Measurements from ENCODE around the gene IL26.
A peak's percentile ranks its signal among the peaks of the same experiment; 100 is the strongest.

The IL26 gene

GRCh38 chr12:68247785-68248184, 22.2 kb upstream of the IL26 start:
- no peak overlapping the region for H2AK5ac ChIP-seq (ENCODE audit: low read length)
- H2BK5ac ChIP-seq (ENCODE audit: low read depth, low read length, poor library complexity) = no peak overlapping the region
- no peak overlapping the region for H3K4me3 ChIP-seq (ENCODE audit: low read depth, low read length)
- no peak overlapping the region for H3K18ac ChIP-seq (ENCODE audit: low read length)
- no peak overlapping the region for H3K4ac ChIP-seq (ENCODE audit: low read depth, low read length)
- H2BK120ac ChIP-seq (ENCODE audit: insufficient read depth, low read length, poor library complexity) = no peak overlapping the region
- H3K4me1 ChIP-seq (ENCODE audit: control insufficient read depth in 1 of 2, insufficient read depth in 2 of 2, low read length in 2 of 2) = peaks cover 0 to 3% of the 10 kb centered on the region in 2 experiments
- no peak for DNase-seq
- H3K9me3 ChIP-seq (ENCODE audit: insufficient read depth, low read depth, low read length) = no peaks in the 10 kb centered on the region
- no peak overlapping the region for H3K9ac ChIP-seq (ENCODE audit: low read length)
- H4K12ac ChIP-seq (ENCODE audit: low read depth, low read length) = no peak overlapping the region
- no peak overlapping the region for H2AFZ ChIP-seq (ENCODE audit: insufficient read depth, low read length, poor library complexity)
- no peaks in the 10 kb centered on the region for H3K79me1 ChIP-seq (ENCODE audit: low read length)
- H2BK12ac ChIP-seq (ENCODE audit: low read length) = no peak overlapping the region
- H4K91ac ChIP-seq (ENCODE audit: low read depth, low read length) = no peak overlapping the region
- no peak overlapping the region for H4K8ac ChIP-seq (ENCODE audit: low read depth, low read length)
- H3K27ac ChIP-seq (ENCODE audit: low read depth, low read length) = no peak overlapping the region
- no peak overlapping the region for H3K14ac ChIP-seq (ENCODE audit: low read length)
- no peaks in the 10 kb centered on the region for H3K79me2 ChIP-seq (ENCODE audit: control insufficient read depth, insufficient read depth, low read length, poor library complexity)
- H3K36me3 ChIP-seq (ENCODE audit: control insufficient read depth in 1 of 2, insufficient read depth in 2 of 2, low read length in 2 of 2) = no peaks in the 10 kb centered on the region
- no peaks in the 10 kb centered on the region for H3K27me3 ChIP-seq (ENCODE audit: insufficient read depth, low read length)
- no peak overlapping the region for H3K23ac ChIP-seq (ENCODE audit: low read length)
- H3K4me2 ChIP-seq (ENCODE audit: low read length) = no peak overlapping the region

- Histone ChIP-seq H3K4ac (ENCODE audit: low read depth, low read length) (no peak overlapping the region), H3K14ac (ENCODE audit: low read length) (no peak overlapping the region), H3K9ac (ENCODE audit: low read length) (no peak overlapping the region), H3K27ac (ENCODE audit: low read depth, low read length) (no peak overlapping the region), H3K18ac (ENCODE audit: low read length) (no peak overlapping the region), H2BK12ac (ENCODE audit: low read length) (no peak overlapping the region), H3K9me3 (ENCODE audit: insufficient read depth, low read depth, low read length) (no peaks in the 10 kb centered on the region), H2AK5ac (ENCODE audit: low read length) (no peak overlapping the region), H4K91ac (ENCODE audit: low read depth, low read length) (no peak overlapping the region), H2AFZ (ENCODE audit: insufficient read depth, low read length, poor library complexity) (no peak overlapping the region), H3K23ac (ENCODE audit: low read length) (no peak overlapping the region), H3K27me3 (ENCODE audit: insufficient read depth, low read length) (no peaks in the 10 kb centered on the region), H2BK5ac (ENCODE audit: low read depth, low read length, poor library complexity) (no peak overlapping the region), H3K36me3 (ENCODE audit: control insufficient read depth in 1 of 2, insufficient read depth in 2 of 2, low read length in 2 of 2) (no peaks in the 10 kb centered on the region), H3K4me2 (ENCODE audit: low read length) (no peak overlapping the region), H3K4me3 (ENCODE audit: low read depth, low read length) (no peak overlapping the region), H4K12ac (ENCODE audit: low read depth, low read length) (no peak overlapping the region), H3K79me1 (ENCODE audit: low read length) (no peaks in the 10 kb centered on the region), H3K79me2 (ENCODE audit: control insufficient read depth, insufficient read depth, low read length, poor library complexity) (no peaks in the 10 kb centered on the region), H2BK120ac (ENCODE audit: insufficient read depth, low read length, poor library complexity) (no peak overlapping the region), H3K4me1 (ENCODE audit: control insufficient read depth in 1 of 2, insufficient read depth in 2 of 2, low read length in 2 of 2) (peaks cover 0 to 3% of the 10 kb centered on the region in 2 experiments), H4K8ac (ENCODE audit: low read depth, low read length) (no peak overlapping the region)
- WGBS (ENCODE audit: extremely low coverage, insufficient coverage, insufficient read length) = no CpG with 5 or more reads among the region's 6 CpGs
- peak in 1 of 2 donors; percentile 29 for DNase-seq
These were observed 20.7 kb upstream of the IL26 start for GRCh38 chr12:68246350-68246749.

GRCh38 chr12:68245180-68246021, 19.8 kb upstream of the IL26 start:
- peak overlapping the region; percentile 17 for H2AFZ ChIP-seq (ENCODE audit: insufficient read depth, low read length, poor library complexity)
- H3K23ac ChIP-seq (ENCODE audit: low read length) = no peak overlapping the region
- no peak overlapping the region for H3K18ac ChIP-seq (ENCODE audit: low read length)
- no peak overlapping the region for H4K12ac ChIP-seq (ENCODE audit: low read depth, low read length)
- H3K9me3 ChIP-seq (ENCODE audit: insufficient read depth, low read depth, low read length) = no peaks in the 10 kb centered on the region
- H3K27ac ChIP-seq (ENCODE audit: low read depth, low read length) = no peak overlapping the region
- H3K79me2 ChIP-seq (ENCODE audit: control insufficient read depth, insufficient read depth, low read length, poor library complexity) = no peaks in the 10 kb centered on the region
- no peak overlapping the region for H3K4me2 ChIP-seq (ENCODE audit: low read length)
- H2AK5ac ChIP-seq (ENCODE audit: low read length) = no peak overlapping the region
- H2BK120ac ChIP-seq (ENCODE audit: insufficient read depth, low read length, poor library complexity) = no peak overlapping the region
- H3K4me1 ChIP-seq (ENCODE audit: control insufficient read depth in 1 of 2, insufficient read depth in 2 of 2, low read length in 2 of 2) = peaks cover under 1 to 4% of the 10 kb centered on the region in 2 experiments
- no CpG with 5 or more reads among the region's 6 CpGs for WGBS (ENCODE audit: extremely low coverage, insufficient coverage, insufficient read length)
- H3K79me1 ChIP-seq (ENCODE audit: low read length) = no peaks in the 10 kb centered on the region
- no peak overlapping the region for H3K9ac ChIP-seq (ENCODE audit: low read length)
- DNase-seq = no peak
- H2BK5ac ChIP-seq (ENCODE audit: low read depth, low read length, poor library complexity) = no peak overlapping the region
- H3K36me3 ChIP-seq (ENCODE audit: control insufficient read depth in 1 of 2, insufficient read depth in 2 of 2, low read length in 2 of 2) = no peaks in the 10 kb centered on the region
- no peak overlapping the region for H3K14ac ChIP-seq (ENCODE audit: low read length)
- H3K4ac ChIP-seq (ENCODE audit: low read depth, low read length) = no peak overlapping the region
- no peak overlapping the region for H3K4me3 ChIP-seq (ENCODE audit: low read depth, low read length)
- no peak overlapping the region for H4K8ac ChIP-seq (ENCODE audit: low read depth, low read length)
- no peaks in the 10 kb centered on the region for H3K27me3 ChIP-seq (ENCODE audit: insufficient read depth, low read length)
- H2BK12ac ChIP-seq (ENCODE audit: low read length) = no peak overlapping the region
- H4K91ac ChIP-seq (ENCODE audit: low read depth, low read length) = no peak overlapping the region

- no peak overlapping the region for H3K4ac ChIP-seq (ENCODE audit: low read depth, low read length)
- no peaks in the 10 kb centered on the region for H3K9me3 ChIP-seq (ENCODE audit: insufficient read depth, low read depth, low read length)
- H3K14ac ChIP-seq (ENCODE audit: low read length) = no peak overlapping the region
- peaks cover 2 to 6% of the 10 kb centered on the region in 2 experiments for H3K4me1 ChIP-seq (ENCODE audit: control insufficient read depth in 1 of 2, insufficient read depth in 2 of 2, low read length in 2 of 2)
- no peak overlapping the region for H2BK5ac ChIP-seq (ENCODE audit: low read depth, low read length, poor library complexity)
- DNase-seq = no peak
- H2BK120ac ChIP-seq (ENCODE audit: insufficient read depth, low read length, poor library complexity) = no peak overlapping the region
- no peak overlapping the region for H2AFZ ChIP-seq (ENCODE audit: insufficient read depth, low read length, poor library complexity)
- H3K36me3 ChIP-seq (ENCODE audit: control insufficient read depth in 1 of 2, insufficient read depth in 2 of 2, low read length in 2 of 2) = no peaks in the 10 kb centered on the region
- H3K79me2 ChIP-seq (ENCODE audit: control insufficient read depth, insufficient read depth, low read length, poor library complexity) = no peaks in the 10 kb centered on the region
- no peaks in the 10 kb centered on the region for H3K79me1 ChIP-seq (ENCODE audit: low read length)
- H4K91ac ChIP-seq (ENCODE audit: low read depth, low read length) = no peak overlapping the region
- no peak overlapping the region for H3K9ac ChIP-seq (ENCODE audit: low read length)
- H3K23ac ChIP-seq (ENCODE audit: low read length) = no peak overlapping the region
- no peak overlapping the region for H4K12ac ChIP-seq (ENCODE audit: low read depth, low read length)
- H3K4me3 ChIP-seq (ENCODE audit: low read depth, low read length) = no peak overlapping the region
- no peak overlapping the region for H3K4me2 ChIP-seq (ENCODE audit: low read length)
- no peak overlapping the region for H3K27ac ChIP-seq (ENCODE audit: low read depth, low read length)
- H2AK5ac ChIP-seq (ENCODE audit: low read length) = no peak overlapping the region
- H3K27me3 ChIP-seq (ENCODE audit: insufficient read depth, low read length) = no peaks in the 10 kb centered on the region
- no peak overlapping the region for H2BK12ac ChIP-seq (ENCODE audit: low read length)
- H4K8ac ChIP-seq (ENCODE audit: low read depth, low read length) = no peak overlapping the region
- no peak overlapping the region for H3K18ac ChIP-seq (ENCODE audit: low read length)
These were observed 17.2 kb upstream of the IL26 start for GRCh38 chr12:68242777-68243176.

All from trophoblast cell (in vitro differentiated cells and primary cell).